Stimulated activated CD4-positive, alpha-beta T cell treated with anti-CD3 and anti-CD28 coated beads, Interleukin-12 subunit alpha, Interleukin-12 subunit beta, amount 100 ng/mL, for 48 hours (primary cell): Measurements from ENCODE around the gene ZNF827.

Source experiments
- DNase-seq, 3 donors: peaks; one replicate each; pipeline ENCODE4 v3.0.0-alpha.2; 2020; ENCODE audit warnings: low read depth in 2 of 3, low spot score in 1 of 3

ZNF827 gene

GRCh38 chr4:145935253-145936141 lies 3.1 kb downstream of the ZNF827 start:
- no peak for DNase-seq

- DNase-seq = no peak
These were observed 4.1 kb downstream of the ZNF827 start for GRCh38 chr4:145934434-145935047.

GRCh38 chr4:145933134-145933533 lies 5.5 kb downstream of the ZNF827 start:
- DNase-seq = no peak

GRCh38 chr4:145931403-145931802 lies 7.2 kb downstream of the ZNF827 start:
- DNase-seq = no peak

GRCh38 chr4:145930592-145930991 lies 8.0 kb downstream of the ZNF827 start:
- no peak for DNase-seq

GRCh38 chr4:145929415-145930178 lies 9.0 kb downstream of the ZNF827 start:
- no peak for DNase-seq

GRCh38 chr4:145928748-145929147 lies 9.9 kb downstream of the ZNF827 start:
- no peak for DNase-seq

GRCh38 chr4:145927030-145927429 lies 11.6 kb downstream of the ZNF827 start:
- DNase-seq = no peak

- no peak for DNase-seq
These were observed 17.4 kb downstream of the ZNF827 start for GRCh38 chr4:145921231-145921630.

- DNase-seq = no peak
These were observed 18.4 kb downstream of the ZNF827 start for GRCh38 chr4:145920205-145920604.

- no peak for DNase-seq
These were observed 26.2 kb downstream of the ZNF827 start for GRCh38 chr4:145912376-145912775.

- DNase-seq = no peak
These were observed 28.9 kb downstream of the ZNF827 start for GRCh38 chr4:145909773-145910172.

GRCh38 chr4:145909281-145909715 lies 29.3 kb downstream of the ZNF827 start:
- DNase-seq = no peak

GRCh38 chr4:145907812-145908211 lies 30.8 kb downstream of the ZNF827 start:
- no peak for DNase-seq

GRCh38 chr4:145907390-145907789 lies 31.2 kb downstream of the ZNF827 start:
- DNase-seq = no peak

GRCh38 chr4:145904413-145905177 lies 34.0 kb downstream of the ZNF827 start:
- DNase-seq = no peak

GRCh38 chr4:145902522-145902921 lies 36.1 kb downstream of the ZNF827 start:
- DNase-seq = no peak

GRCh38 chr4:145899886-145900460 lies 38.6 kb downstream of the ZNF827 start:
- no peak for DNase-seq

GRCh38 chr4:145898926-145899531 lies 39.6 kb downstream of the ZNF827 start:
- DNase-seq = no peak

- DNase-seq = no peak
These were observed 40.2 kb downstream of the ZNF827 start for GRCh38 chr4:145898466-145898865.
